Activated CD4-positive, CD25-positive, alpha-beta regulatory T cell treated with anti-CD3 and anti-CD28 coated beads, Interleukin-2, amount 50 U/mL, for 16 hours (primary cell): ENCODE measurements around the gene HEATR5A.
"Not testable (repeated sequence)": the region's sequence is repeated elsewhere in the genome, so short reads cannot be mapped to it uniquely, and the experiment has no call there.

ENCODE experiments used
- DNase-seq: peaks from one replicate; pipeline ENCODE4 v3.0.0-alpha.2; 2020; ENCODE audit warnings: low read depth, low spot score

Gene HEATR5A

DNA sequence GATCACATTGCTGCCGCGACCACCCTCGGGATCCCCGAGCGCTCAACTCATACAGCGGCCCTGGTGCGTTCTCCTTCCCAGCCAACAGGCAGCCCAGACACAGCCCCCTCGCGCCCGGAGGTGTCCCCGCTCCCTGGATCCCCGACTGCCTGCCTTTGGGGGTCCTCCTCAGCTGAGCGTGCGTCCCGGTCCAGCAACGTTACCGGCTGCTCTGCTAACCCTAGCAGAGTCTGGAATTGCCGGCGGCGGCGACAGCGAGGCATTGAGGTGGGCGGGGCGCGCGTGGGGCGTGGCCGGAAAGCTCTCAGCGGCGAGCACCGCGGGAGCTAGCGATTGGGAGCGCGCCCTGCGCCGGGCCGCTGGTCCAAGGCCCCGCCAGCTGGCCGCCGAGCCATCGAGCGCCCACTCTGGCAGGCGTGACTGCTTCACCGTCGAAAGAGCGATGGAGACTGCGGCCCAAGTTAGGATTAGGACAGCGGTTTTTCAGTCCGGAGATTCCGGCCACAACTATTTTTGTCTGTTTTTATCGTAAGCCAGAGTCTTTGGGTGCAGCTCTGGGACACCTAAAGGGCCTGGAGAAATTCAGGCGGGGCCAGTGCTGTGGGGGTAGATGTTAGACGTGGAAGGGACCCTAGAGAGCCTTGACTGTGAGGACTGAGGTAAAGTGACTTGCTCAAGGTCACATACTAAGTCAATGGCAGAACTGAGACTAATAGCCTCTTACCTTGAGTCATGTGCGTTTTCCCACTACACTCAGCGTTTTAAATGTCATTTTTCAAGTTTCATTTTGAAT lies at the start of gene HEATR5A:
Gene HEATR5A (minus strand): TSS at position 232 of the 793 bp plus-strand sequence. CDS start 17,575 bp downstream, outside the sequence.
- DNase-seq: peak; percentile 81

DNA sequence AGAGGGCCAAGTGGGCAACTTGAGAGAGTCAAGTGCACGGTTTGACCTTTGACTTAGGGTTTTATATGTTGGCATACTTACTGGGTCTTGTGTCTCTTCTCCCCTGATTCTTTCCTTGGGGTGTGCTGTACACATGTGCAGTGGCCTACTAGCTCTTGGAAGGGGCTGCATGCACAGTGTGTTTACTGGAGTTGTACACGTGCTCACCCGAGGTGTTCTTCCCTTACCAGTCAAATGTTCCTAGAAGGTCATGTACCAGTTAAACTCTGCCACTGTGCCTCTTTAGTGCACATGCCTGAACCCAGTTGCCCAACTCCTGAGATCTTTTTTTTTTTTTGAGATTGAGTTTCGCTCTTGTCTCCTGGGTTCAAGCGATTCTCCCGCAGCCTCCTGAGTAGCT lies 46.2 kb upstream of the HEATR5A start:
- no peak for DNase-seq

DNA sequence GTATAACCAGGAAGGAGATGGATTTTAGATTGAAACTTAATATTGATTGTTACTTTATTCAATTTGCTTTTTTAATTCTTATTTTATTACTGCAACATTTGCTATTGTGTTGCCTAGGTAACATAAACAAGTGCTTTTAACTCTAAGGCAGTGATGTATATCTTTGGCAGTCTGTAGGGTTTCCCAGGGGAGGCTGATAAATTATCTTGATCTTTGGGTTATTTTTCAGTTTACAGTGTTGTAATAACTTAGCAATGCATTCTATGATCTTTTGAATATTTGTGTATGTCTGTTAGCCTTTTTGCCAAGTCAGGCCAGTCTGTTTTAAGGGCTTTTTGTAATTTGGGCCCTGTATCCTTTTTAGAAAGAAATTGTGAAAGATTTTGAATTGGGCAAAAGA lies 44.8 kb upstream of the HEATR5A start:
- DNase-seq: no peak

DNA sequence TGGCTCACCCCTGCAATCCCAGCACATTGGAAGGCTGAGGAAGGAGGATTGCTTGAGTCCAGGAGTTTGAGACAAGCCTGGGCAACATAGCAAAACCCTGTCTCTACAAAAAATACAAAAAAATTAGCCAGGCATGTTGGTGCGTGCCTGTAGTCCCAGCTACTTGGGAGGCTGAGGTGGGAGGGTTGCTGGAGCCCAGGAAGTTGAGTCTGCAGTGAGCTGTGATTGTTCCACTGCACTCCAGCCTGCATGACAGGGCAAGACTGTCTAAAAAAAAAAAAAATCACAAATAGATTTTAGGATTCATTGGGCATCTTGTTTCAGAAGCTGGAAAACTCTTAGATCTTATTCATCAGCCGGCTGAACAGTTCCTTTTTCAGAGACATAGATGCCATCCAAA lies 42.1 kb upstream of the HEATR5A start:
- DNase-seq: not testable (repeated sequence)

DNA sequence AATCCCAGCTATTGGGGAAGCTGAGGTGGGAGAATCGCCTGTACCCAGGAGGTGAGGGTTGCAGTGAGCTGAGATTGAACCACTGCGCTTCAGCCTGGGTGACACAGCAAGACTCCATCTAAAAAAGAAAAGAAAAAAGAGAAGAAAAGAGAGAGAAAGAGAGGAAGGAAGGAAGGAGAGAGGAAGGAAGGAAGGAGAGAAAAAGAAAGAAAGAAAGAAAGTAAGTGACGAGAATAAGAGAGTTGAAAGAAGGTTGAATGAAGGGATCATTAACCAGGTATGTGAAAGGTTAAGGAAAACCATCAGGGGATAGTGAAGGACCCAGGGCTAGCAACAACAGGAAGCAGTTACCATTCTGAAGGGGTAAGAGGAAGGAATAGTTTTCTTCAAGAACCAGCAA lies 41.2 kb upstream of the HEATR5A start:
- DNase-seq: no peak

DNA sequence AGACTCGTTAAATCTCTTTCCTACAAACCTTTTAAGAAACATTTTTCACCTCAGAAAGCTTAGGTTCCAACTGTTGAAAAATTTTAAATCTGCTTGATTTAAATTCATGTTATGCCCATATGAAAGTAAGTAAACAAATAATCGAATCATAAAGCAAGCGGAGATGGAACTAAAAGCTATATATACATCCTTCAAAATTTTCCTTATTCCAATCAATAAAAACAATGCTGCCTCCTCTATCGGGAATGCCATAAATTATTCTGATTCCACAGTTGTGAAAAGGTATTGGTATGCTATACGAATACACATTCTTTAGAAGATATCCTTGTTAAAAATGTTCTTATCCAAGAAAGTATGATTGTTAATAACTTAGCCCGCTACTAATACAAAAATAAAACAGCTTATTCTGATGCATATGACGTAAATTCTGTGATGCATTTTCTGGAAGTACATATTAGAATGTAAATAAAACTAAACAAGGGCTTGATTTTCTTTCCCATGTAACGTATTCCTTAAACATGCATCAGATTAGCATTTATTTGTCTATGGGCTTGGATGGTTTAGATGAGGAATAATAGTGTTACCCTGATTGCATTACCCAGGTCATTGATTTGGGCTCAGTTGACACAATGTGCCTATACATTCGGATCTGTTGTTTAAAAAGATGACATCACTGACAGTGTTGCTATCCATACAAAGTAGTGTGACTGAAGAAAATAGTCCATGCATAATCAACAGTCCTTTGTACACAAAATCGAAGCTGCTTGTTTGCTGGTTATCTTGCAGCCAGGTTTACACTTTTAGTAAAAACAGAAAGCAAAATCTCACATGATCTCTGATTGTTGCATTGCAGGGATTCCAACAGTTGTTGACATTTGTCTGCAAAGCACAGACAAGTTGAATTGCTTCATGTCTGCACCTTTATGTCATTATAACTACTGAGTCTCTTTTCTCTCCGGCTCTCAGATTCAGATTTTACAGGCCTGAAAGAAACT lies 37.6 kb upstream of the HEATR5A start:
- DNase-seq: no peak

DNA sequence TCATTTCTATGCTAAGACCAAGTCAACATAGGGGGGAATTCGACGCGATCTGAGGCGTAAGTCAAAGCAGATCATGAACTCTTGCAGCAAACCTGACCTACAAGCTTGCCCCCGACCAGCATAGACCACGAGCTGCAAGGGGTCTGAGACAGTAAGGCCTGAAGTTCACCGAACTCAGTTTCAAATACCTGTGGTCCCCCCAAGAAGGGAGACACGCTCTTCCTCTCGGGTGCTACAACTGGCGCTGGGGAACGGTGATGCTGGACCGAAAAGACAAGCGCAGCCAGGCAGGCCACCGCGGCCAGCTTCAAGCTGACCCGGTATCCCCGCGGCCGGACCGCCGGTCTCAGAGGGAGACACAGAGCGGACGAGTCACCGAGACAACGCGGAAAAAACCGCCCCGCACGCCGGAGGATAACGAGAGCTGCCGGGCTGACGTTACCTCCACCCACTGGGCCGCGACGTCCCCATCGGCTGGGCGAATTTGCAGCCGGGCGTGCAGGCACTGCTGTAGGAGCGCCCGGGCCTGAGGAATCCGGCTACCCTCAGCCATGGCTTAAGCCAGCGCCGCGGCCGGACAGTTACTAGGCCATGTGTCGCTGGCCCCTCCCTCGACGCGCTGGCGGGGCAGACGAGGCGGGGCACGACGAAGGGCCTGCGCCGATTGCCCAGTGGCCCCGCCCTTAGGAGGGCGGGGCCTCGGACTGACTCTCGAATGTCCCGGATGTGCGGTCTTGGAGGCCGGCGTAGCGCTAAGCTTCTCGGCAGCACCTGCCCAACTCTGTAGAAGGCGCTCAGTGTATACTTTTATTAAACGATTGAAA lies 36.7 kb upstream of the HEATR5A start, which contains the start of gene DTD2:
Gene DTD2 (minus strand): TSS at position 666 of the 824 bp plus-strand sequence. CDS start 113 bp downstream, at position 553.
- DNase-seq: peak; percentile 82

DNA sequence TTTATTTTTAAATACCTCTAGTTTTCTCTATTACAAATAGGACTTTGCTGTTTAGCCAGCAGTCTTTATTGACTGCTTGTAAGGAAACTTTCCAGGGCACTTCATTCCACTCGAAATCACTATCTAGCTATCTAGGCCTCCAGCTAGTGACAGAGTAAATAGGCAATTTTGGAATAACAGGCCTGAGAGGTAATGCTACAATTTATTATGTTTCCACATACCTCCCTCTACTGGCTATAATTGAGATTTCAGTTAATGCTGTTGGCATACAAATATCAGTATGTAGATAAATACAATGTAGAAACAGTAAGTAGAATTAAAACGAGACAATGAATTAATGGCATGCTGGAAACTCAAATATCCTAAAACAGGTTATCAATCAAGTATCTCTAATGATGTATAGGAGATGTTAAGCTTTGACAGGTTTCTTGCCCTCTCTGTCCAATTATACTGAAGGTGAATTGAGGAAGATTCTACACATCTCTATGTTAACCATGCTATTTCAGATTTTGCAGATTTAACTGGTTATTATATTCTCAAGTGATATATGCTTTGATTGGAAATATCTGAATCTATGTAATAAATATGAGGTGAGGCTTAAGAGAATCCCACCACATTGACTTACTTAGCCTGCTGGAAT lies 29.7 kb upstream of the HEATR5A start:
- no peak for DNase-seq

DNA sequence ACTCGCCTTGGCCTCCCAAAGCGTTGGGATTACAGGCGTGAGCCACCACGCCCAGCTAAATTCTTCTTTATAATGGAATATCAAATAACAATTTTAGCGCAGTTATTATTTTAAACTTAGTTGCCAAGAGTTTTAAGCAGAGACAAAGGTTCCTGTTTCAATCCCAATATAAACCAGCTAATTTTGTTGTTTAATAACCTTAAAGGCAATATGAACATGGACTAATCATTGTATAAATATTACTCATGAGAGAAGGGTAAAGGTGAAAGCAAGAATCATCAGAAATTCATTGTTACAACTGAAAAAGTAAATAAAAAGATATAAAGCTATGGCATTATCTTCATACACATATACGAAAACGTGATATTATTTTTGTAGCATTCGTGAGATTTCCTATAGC lies 28.8 kb upstream of the HEATR5A start:
- no peak for DNase-seq

DNA sequence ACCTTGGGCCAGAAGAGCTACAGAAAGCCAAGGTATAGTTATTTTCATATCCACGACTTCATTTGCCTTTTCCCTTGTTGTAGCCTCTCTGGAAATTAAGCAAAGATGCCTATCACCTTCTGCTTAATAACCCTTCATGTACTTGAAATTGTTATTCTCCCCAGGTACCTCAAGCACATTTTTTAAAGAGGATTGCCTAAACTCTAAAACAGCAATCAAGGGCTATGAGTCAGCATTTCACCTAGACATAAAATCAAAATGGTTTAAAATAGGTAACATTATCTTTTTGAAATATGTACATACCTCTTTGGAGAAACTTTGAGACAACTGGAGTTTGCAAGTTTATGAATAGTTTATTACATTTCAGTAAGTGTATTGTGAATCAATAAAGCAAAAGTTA lies 25.4 kb upstream of the HEATR5A start:
- DNase-seq: no peak

DNA sequence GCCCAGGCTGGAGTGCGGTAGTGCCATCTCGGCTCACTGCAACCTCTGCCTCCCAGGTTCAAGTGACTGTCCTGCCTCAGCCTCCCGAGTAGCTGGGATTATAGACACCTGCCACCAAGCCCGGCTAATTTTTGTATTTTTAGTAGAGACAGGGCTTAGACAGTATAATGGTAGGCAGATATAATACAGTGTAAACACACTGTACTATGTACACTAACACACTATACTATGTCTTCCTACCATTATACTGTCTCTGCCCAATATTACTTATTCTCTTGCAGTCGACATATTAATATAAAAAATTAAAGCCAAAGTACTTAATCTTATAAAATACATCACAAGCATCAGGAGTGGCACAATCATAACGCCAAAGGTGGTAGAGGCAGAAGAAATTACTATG lies 21.9 kb upstream of the HEATR5A start:
- no peak for DNase-seq

DNA sequence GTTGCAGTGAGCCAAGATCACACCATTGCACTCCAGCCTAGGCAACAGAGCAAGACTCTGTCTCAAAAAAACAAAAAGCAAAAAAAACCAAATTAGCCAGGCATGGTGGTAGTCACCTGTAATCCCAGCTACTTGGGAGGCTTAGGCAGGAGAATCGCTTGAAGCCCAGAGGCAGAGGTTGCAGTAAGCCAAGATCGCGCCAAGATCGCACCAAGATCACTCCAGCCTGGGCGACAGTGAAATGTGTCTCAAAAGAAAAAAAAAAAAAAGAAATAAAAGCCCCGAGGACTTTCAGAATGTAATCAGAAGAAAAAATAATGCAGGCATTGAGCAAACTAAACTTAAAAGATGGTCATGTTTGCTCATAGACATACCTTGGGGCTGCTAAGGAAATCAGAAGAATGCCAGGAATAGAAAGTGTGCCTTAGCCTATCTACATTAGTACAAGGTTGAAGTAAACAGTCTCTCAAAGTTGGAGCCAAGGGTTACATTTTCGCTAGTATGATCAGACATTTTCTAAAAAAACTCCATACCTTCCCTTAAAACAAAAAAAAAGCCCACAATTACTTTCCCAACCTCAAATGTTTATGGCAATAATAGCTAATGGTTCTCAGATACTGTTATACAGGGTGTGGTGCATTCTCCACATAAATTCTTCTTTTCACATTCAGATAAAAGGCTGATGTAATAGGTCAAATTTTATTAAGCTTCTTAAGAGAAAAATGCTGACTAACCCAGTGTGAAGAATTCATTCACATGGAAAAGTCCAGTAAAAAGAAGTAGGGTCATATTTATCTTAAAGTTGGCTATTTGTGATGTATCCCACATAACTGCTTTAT lies 21.1 kb upstream of the HEATR5A start:
- DNase-seq: no peak

DNA sequence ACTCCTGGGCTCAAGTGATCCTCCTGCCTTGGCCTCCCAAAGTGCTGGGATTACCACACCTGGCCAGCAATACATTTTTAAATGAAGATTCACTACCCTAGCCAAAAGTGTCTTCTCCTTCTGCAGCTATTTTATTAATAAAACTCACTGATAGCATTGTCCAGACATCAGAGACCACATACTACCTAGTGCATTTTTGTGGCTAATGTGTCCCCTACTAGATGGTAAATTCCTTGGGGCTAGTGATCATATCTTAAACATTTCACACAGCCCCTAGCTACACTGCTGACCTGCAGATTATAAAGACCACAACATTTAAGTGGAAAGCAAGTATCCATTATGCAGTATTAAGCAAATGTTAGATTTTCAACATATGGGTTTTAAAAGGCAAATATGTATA lies 19.9 kb upstream of the HEATR5A start:
- no peak for DNase-seq

DNA sequence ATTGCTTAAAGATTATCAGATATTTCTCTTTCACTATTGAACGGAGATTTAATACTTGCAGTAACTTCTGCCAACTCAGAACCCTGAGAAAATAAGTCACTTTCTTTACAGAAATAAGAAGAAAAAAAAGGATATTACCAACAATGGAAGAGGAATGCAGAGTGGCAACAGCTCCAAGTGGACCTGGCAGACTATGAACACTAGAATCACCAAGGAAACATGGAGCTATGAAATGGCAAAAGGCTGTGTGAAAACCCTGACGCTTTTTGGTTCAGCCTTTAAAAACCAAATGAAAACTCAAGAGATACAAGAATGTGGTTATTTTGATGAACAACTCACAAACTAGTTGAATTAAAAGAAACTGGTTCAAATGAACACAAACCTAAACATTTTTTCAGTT lies 19.2 kb upstream of the HEATR5A start:
- DNase-seq: no peak

DNA sequence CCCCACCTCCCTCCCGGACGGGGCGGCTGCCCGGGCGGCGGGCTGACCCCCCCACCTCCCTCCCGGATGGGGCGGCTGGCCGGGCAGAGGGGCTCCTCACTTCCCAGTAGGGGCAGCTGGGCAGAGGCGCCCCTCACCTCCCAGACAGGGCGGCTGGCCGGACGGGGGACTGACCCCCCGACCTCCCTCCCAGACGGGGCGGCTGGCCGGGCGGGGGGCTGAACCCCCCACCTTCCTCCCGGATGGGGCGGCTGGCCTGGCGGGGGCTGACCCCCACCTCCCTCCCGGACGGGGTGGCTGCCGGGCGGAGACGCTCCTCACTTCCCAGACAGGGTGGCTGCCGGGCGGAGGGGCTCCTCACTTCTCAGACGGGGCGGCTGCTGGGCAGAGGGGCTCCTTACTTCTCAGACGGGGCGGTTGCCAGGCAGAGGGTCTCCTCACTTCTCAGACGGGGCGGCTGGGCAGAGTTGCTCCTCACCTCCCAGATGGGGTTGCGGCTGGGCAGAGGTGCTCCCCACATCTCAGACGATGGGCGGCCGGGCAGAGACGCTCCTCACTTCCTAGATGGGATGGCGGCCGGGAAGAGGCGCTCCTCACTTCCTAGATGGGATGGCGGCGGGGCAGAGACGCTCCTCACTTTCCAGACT lies 16.8 kb upstream of the HEATR5A start:
- not testable (repeated sequence) for DNase-seq

DNA sequence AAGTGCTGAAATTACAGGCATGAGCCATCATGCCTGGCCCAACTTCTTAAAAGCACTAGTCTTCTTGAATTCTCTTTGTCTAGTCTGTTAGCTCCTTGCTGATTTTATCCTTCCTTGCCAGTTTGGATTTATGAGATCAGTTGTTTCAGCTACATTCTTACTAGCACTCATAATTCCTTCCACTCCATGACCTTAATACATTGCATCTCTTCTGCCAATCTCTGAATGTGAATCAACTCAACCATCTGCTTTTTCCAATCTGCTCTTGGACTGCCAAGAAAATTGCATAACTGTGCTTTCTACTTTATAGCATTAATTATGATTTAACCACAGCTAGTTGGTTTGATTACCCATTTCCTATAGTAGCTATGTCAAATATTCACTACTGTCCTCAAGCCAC lies 14.9 kb upstream of the HEATR5A start:
- no peak for DNase-seq

DNA sequence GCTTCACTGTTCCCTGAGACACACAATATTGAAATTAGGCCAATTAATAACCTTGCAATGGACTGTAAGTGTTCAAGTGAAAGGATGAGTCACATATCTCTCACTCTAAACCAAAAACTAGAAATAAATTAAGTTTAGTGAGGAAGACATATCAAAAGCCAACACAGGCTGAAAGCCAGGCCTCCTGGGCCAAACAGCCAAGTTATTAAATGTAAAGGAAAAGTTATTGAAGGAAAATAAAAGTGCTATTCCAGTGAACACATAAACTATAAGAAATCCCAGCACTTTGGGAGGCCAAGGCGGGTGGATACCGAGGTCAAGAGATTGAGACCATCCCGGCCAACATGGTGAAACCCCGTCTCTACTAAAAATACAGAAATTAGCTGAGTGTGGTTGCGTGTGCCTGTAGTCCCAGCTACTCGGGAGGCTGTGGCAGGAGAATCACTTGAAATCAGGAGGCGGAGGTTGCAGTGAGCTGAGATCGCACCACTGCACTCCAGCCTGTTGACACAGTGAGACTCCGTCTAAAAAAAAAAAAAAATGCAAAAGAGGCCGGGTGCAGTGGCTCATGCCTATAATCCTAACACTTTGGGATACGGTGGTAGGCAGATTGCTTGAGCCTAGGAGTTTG lies 10.4 kb upstream of the HEATR5A start:
- DNase-seq: no peak

DNA sequence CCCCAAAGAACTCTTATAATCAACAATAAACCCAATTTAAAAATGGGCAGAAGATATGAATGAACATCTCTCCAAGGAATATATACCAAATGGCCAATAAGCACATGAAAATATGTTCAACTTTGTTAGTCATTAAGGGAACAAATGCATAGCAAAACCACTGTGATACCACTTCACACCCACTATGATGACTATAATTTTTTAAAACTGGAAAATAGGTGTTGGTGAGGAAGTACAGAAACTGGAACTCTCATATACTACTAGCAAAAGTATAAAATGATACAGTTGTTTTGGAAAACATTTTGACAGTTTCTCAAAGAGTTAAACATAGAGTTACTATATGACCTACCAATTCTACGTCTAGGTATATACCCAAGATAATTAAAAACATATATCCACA lies 9.4 kb upstream of the HEATR5A start:
- DNase-seq: no peak

DNA sequence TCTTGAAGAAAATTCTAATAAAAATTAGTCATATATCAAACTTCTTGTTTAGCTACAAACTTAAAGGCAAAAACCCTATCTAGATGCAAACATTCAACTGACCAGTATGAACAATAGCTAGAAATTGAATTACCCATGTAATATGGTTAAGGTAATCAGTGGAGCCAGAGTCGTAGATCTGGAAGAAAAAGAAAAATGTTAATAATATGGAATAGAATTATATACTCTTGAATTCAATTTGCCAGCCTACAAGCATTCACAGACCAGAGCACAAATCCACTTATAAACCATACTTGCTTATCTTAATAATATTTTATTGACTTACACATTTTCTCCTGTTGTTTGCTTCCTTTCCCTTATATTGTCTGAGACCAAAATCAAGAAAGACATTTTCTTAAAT lies 7.7 kb upstream of the HEATR5A start:
- DNase-seq: no peak
